ENCODE results near the gene DUSP16. TPM values are rescaled to one million over a fixed set of nuclear protein-coding genes. Genes with fewer than 3 reads are reported as not detected.

DUSP16 gene
- total and polyA plus RNA-seq, 2 of the 8 experiments (the other 6 are each of a cell fraction or from before 2014, with no cell fraction given): 31.6 to 55.9 TPM

GRCh38 chr12:12604740-12605139, 42.1 kb upstream of the DUSP16 start:
- H3K14ac ChIP-seq (ENCODE audit: insufficient read length): no peak overlapping the region
- H2BK5ac ChIP-seq (ENCODE audit: low read depth, low read length): no peak overlapping the region
- H2BK120ac ChIP-seq (replicated peaks; ENCODE audit: low read depth, low read length): no peak overlapping the region
- POLR2A ChIA-PET (ENCODE audit: partially characterized antibody): no interaction called here
- no peak overlapping the region for H3K4me3 ChIP-seq (ENCODE audit: extremely low read depth in 1 of 4, insufficient read depth in 2 of 4, low read depth in 3 of 4, low read length in 4 of 4)
- no peaks in the 10 kb centered on the region for H3K23me2 ChIP-seq (ENCODE audit: low read depth, low read length)
- H3K56ac ChIP-seq (replicated peaks; ENCODE audit: insufficient read length, low read depth, low read length): no peak overlapping the region
- H4K5ac ChIP-seq (ENCODE audit: insufficient read length, low read depth, low read length): no peak overlapping the region
- H4K8ac ChIP-seq (ENCODE audit: extremely low read depth, insufficient read depth, low read length): no peak overlapping the region
- no peak overlapping the region for H2BK15ac ChIP-seq (ENCODE audit: low read length)
- H2BK20ac ChIP-seq (ENCODE audit: low read length): no peak overlapping the region
- no peaks in the 10 kb centered on the region for H3K79me2 ChIP-seq (ENCODE audit: control insufficient read depth in 1 of 2, insufficient read depth in 2 of 2, low read length in 2 of 2)
- H3K4me1 ChIP-seq (replicated peaks in 1 of 4; ENCODE audit: control insufficient read depth in 3 of 4, insufficient read depth in 4 of 4, low read length in 3 of 4): peaks cover 0 to 2% (median 2%) of the 10 kb centered on the region in 4 experiments; a peak in 2 of 7 replicates
- no peaks in the 10 kb centered on the region for H3K9me3 ChIP-seq (ENCODE audit: insufficient read depth in 2 of 2, low read depth in 1 of 2, low read length in 1 of 2)
- no peak overlapping the region for H3K9ac ChIP-seq (replicated peaks in 1 of 4; ENCODE audit: extremely low read depth in 1 of 4, low read depth in 3 of 4, low read length in 3 of 4)
- DNase-seq (ENCODE audit: low read depth in 1 of 2, low spot score in 2 of 2) (no peak), FAIRE-seq (no peak)
- H2AK5ac ChIP-seq (ENCODE audit: low read depth, low read length): no peak overlapping the region
- H3K79me1 ChIP-seq (ENCODE audit: low read depth, low read length): no peaks in the 10 kb centered on the region
- no peak for TF ChIP-seq USF2 (IDR thresholded peaks at IDR 0.05; ENCODE audit: low read length)
- no peak overlapping the region for H2AFZ ChIP-seq (ENCODE audit: low read length)
- no peak overlapping the region for H4K91ac ChIP-seq (replicated peaks; ENCODE audit: insufficient read length, low read length)
- H3K18ac ChIP-seq (ENCODE audit: extremely low read depth, low read length): no peak overlapping the region
- WGBS, 2 experiments (ENCODE audit: extremely low coverage in 1 of 2, insufficient coverage in 1 of 2, insufficient read length in 1 of 2, insufficient replicate concordance in 2 of 2, low coverage in 1 of 2, low lambda C conversion rate in 2 of 2, missing lambda C conversion rate in 1 of 2): 92% methylated on average over 5 of the region's 5 CpGs; no CpG with 5 or more reads in 1 of the 2 experiments
- no peak overlapping the region for H3K4ac ChIP-seq (replicated peaks; ENCODE audit: insufficient read length, low read depth, low read length)
- H4K20me1 ChIP-seq (replicated peaks in 1 of 2; ENCODE audit: control insufficient read depth in 1 of 2, insufficient read depth in 2 of 2, low read length in 2 of 2): no peaks in the 10 kb centered on the region
- no peak overlapping the region for H3K23ac ChIP-seq (ENCODE audit: insufficient read length)
- H2BK12ac ChIP-seq (ENCODE audit: low read depth, low read length): no peak overlapping the region
- H3K27ac ChIP-seq (ENCODE audit: low read depth, low read length): no peak overlapping the region
- no peak overlapping the region for H3K4me2 ChIP-seq (ENCODE audit: insufficient read depth in 1 of 2, low read depth in 2 of 2, low read length in 2 of 2)
- no peaks in the 10 kb centered on the region for H3K36me3 ChIP-seq (ENCODE audit: control insufficient read depth in 2 of 4, insufficient read depth in 4 of 4, low read length in 3 of 4)
- H3K27me3 ChIP-seq (replicated peaks in 1 of 4; ENCODE audit: control insufficient read depth in 3 of 4, extremely low read depth in 1 of 4, insufficient read depth in 3 of 4, low read length in 3 of 4): no peaks in the 10 kb centered on the region
- CTCF ChIA-PET (ENCODE audit: partially characterized antibody): interaction anchor here (0.6 kb wide), 1 partner anchor 249 kb away, joined by 3 read pairs; no protein-coding TSS in a partner anchor
